ENCODE data around the gene SLC28A1.

GRCh38 chr15:84891339-84891738 is 6.9 kb downstream of the SLC28A1 start:
- TF ChIP-seq REST (IDR thresholded peaks at IDR 0.05) (no peak), CTCF (IDR thresholded peaks at IDR 0.05; ENCODE audit: low read depth, low read length, missing input control) (no peak), GABPA (IDR thresholded peaks at IDR 0.05 in 1 of 2, conservative IDR thresholded peaks at IDR 0.05 in 1 of 2) (no peak), YY1 (IDR thresholded peaks at IDR 0.05) (no peak), ATF3 (IDR thresholded peaks at IDR 0.05) (no peak), TAF1 (conservative IDR thresholded peaks at IDR 0.05) (no peak), ZBTB33 (IDR thresholded peaks at IDR 0.05) (no peak), HNF4G (IDR thresholded peaks at IDR 0.05) (no peak), RXRA (IDR thresholded peaks at IDR 0.05) (no peak), SP1 (IDR thresholded peaks at IDR 0.05) (no peak), FOXA2 (IDR thresholded peaks at IDR 0.05) (no peak)
